Osteocyte (in vitro differentiated cells): ENCODE results near the gene JSRP1. TPM values are rescaled to one million over a fixed set of nuclear protein-coding genes. Genes with fewer than 3 reads are reported as not detected.

ENCODE experiments used
- DNase-seq: peaks from one replicate; pipeline ENCODE4 v3.0.0; 2021; ENCODE audit warnings: mixed read lengths; ENCODE audit not compliant: unreplicated experiment; ENCODE audit errors: extremely low spot score
- H3K27ac Mint-ChIP-seq: one replicate; pipeline ENCODE4 v1.8.0; 2021; ENCODE audit warnings: mild to moderate bottlenecking, mixed read lengths; ENCODE audit not compliant: unreplicated experiment
- H3K27me3 Mint-ChIP-seq: one replicate; pipeline ENCODE4 v1.8.0; 2021; ENCODE audit warnings: mixed read lengths; ENCODE audit not compliant: unreplicated experiment
- H3K36me3 Mint-ChIP-seq: one replicate; pipeline ENCODE4 v1.8.0; 2021; ENCODE audit warnings: mixed read lengths; ENCODE audit not compliant: unreplicated experiment
- H3K4me1 Mint-ChIP-seq: one replicate; pipeline ENCODE4 v1.8.0; 2021; ENCODE audit warnings: mixed read lengths; ENCODE audit not compliant: unreplicated experiment
- H3K4me3 Mint-ChIP-seq: one replicate; pipeline ENCODE4 v1.8.0; 2021; ENCODE audit warnings: mild to moderate bottlenecking, moderate library complexity, mixed read lengths; ENCODE audit not compliant: unreplicated experiment
- H3K9me3 Mint-ChIP-seq: one replicate; pipeline ENCODE4 v1.8.0; 2021; ENCODE audit warnings: mixed read lengths; ENCODE audit not compliant: unreplicated experiment
- total RNA-seq: library from RNA; stranded (reverse); gene quantifications from 2 replicates; pipeline ENCODE4 v1.2.1, GENCODE V29; 2021
- TF ChIP-seq, protein P1 (sequence below): fragments of 200-600 bp; sonication (generic); IDR thresholded peaks from 2 replicates; pipeline ENCODE4 v1.5.0; 2021; ENCODE audit warnings: antibody characterized with exemption, mild to moderate bottlenecking, moderate library complexity

Gene JSRP1
- total RNA-seq, 1 donor from 2014 or later, result not detected

DNA sequence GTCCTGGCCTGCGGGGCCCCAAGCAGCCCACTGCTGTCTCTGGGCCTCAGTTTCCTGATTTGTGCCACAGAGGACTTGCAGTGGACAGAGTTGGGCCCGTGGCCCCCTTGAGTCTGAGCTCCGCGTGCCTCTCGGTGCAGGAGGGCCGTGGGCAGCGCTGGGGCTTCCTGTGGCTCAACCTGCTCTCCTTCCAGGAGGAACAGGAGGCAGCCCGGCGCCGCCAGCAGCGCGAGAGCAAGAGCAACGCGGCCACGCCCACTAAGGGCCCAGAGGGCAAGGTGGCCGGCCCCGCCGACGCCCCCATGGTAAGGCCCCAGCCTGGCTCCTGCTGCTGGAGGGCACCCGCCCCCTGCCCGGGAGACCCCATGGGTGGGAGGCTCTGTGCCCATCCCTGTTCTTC, 46.0 kb downstream of the JSRP1 start:
- Mint-ChIP-seq H3K36me3 (peaks cover 26% of the 10 kb centered on the region), H3K4me3 (no peak overlapping the region), H3K27ac (no peak overlapping the region), H3K4me1 (peaks cover 25% of the 10 kb centered on the region), H3K27me3 (no peaks in the 10 kb centered on the region), H3K9me3 (no peaks in the 10 kb centered on the region)
- no peak for DNase-seq
- TF ChIP-seq, protein P1, sequence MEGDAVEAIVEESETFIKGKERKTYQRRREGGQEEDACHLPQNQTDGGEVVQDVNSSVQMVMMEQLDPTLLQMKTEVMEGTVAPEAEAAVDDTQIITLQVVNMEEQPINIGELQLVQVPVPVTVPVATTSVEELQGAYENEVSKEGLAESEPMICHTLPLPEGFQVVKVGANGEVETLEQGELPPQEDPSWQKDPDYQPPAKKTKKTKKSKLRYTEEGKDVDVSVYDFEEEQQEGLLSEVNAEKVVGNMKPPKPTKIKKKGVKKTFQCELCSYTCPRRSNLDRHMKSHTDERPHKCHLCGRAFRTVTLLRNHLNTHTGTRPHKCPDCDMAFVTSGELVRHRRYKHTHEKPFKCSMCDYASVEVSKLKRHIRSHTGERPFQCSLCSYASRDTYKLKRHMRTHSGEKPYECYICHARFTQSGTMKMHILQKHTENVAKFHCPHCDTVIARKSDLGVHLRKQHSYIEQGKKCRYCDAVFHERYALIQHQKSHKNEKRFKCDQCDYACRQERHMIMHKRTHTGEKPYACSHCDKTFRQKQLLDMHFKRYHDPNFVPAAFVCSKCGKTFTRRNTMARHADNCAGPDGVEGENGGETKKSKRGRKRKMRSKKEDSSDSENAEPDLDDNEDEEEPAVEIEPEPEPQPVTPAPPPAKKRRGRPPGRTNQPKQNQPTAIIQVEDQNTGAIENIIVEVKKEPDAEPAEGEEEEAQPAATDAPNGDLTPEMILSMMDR, result no peak

DNA sequence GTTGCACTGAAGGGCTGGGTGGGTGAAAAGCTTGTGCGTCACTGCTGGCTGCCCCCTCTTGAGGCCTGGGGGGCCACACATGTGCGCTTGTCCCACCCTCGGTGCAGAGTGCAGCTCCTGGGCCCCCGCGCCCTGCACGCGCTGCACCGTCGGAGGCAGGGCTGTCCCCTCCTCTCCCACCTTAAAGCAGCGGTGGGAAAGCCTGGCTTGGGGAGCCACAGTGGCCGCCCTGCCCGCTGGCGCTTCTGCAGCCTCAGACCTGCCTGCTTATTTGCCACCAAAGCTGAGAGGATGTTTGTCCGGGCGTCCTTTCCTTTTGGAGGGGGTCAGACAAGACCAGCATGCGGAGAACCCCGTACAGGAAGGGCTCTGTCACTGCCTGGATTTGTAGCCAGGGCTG, 46.8 kb downstream of the JSRP1 start:
- Mint-ChIP-seq H3K4me1 (peaks cover 26% of the 10 kb centered on the region), H3K36me3 (peaks cover 21% of the 10 kb centered on the region), H3K9me3 (no peaks in the 10 kb centered on the region), H3K4me3 (no peak overlapping the region), H3K27me3 (no peaks in the 10 kb centered on the region), H3K27ac (peak overlapping the region; percentile 85)
- TF ChIP-seq, protein P1, result no peak
- DNase-seq, result no peak

DNA sequence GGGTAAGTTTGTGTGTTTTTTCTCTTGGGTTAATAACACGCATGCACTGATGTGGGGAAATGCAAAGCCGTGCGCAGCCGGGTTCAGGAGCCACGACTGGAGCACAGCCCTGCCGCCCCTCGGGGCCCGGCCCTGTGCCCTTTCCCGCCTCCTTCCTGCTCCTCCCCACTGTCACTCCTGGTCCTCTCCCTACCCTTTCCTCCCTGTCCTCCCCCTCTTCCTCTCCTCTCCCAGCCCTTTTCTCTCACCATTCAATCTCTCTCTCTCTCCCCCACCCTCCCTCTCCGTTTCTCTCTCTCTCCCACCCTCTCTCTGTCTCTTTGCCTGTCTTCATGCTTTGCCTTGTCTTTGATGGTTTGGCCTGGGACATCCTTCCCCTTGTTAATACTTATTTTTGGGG, 47.2 kb downstream of the JSRP1 start:
- TF ChIP-seq, protein P1, result no peak
- H3K4me1 Mint-ChIP-seq, result peaks cover 26% of the 10 kb centered on the region
- no peaks in the 10 kb centered on the region for H3K27me3 Mint-ChIP-seq
- no peaks in the 10 kb centered on the region for H3K9me3 Mint-ChIP-seq
- peak overlapping the region; percentile 85 for H3K27ac Mint-ChIP-seq
- peaks cover 23% of the 10 kb centered on the region for H3K36me3 Mint-ChIP-seq
- no peak overlapping the region for H3K4me3 Mint-ChIP-seq
- no peak for DNase-seq

DNA sequence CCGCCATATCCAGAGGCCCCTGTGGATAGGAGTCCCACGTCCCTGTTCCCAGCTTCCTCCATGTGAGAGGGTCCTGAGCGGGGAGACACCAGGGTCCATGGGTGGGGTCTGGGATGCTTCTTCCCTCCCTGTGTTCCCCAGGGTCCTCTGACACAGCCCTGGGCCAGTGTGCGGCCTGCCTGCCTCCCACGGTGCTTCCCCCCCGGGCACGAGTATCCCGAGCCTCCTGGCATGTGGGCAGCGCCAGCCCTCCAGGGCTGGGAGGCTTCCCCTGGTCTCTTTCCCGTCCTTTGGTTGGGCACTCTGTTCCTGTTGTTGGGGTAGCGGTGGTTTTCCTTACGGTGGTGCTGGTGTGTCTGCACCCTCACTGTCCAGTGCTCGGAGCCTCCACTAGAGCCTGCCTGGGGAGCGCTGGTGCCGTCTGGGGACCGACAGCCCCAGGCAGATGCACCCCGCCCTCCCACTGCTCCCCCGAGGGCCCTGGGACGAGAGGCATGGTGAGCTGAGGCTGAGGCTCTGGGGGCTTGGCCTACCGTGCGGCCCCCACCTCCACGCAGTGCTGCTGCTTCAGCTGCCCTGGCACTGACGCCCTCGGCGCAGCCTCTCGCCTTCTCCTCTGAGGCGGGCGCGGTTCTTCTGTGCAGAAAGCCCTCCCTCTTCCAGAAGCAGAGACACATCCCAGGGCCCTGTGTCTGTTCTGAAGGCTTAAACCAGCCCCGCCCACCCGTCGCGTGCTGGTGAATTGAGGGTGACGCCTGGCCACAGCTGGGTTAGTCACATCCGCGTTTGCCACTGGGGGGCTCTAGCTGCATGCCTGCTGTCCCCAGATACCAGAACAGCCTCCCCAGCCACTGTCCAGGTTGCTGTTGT, 48.0 kb downstream of the JSRP1 start:
- Mint-ChIP-seq H3K36me3 (peaks cover 21% of the 10 kb centered on the region), H3K4me3 (no peak overlapping the region), H3K27me3 (no peaks in the 10 kb centered on the region), H3K4me1 (peaks cover 26% of the 10 kb centered on the region), H3K27ac (peak overlapping the region; percentile 85), H3K9me3 (no peaks in the 10 kb centered on the region)
- TF ChIP-seq, protein P1, result peak; percentile 46
- peak; percentile 90 for DNase-seq

DNA sequence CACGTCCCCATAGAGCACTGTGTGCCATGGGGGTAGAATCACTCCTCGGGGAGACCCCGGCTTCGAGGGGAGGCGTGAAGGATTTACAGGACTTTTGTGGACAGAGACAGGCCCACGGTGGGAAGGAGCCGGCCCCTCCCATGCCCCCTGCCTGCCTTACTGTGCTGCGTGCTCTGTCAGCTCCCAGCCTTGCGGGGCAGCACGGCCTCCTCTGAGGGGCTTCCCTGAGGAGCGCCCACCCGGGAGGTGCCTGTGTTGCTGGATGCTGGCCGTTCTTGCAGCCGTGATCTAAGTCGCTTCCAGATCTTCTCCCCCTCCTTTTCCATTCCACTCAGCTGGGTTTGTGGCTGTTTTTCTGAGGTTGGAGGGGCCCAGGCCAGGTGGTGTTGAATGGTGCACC, 49.2 kb downstream of the JSRP1 start:
- TF ChIP-seq, protein P1, result no peak
- no peaks in the 10 kb centered on the region for H3K27me3 Mint-ChIP-seq
- no peaks in the 10 kb centered on the region for H3K9me3 Mint-ChIP-seq
- H3K27ac Mint-ChIP-seq, result no peak overlapping the region
- no peak overlapping the region for H3K4me3 Mint-ChIP-seq
- peaks cover 26% of the 10 kb centered on the region for H3K4me1 Mint-ChIP-seq
- peaks cover 19% of the 10 kb centered on the region for H3K36me3 Mint-ChIP-seq
- no peak for DNase-seq
